Spleen (tissue), 7 donors: ENCODE data around the gene USE1.

Experiments used
- CTCF ChIP-seq, 11 experiments: fragments of 200-600 bp in 7 of 11; fragments of 450-650 bp in 4 of 11; sonication (generic) in 4 of 11; IDR thresholded peaks in 8 of 11; conservative IDR thresholded peaks in 3 of 11; 1 replicate in 7 of 11; 2 replicates in 4 of 11; pipeline versions ENCODE4 v1.4.0 to v1.8.0; 2016 to 2021; ENCODE audit warnings: antibody characterized with exemption in 11 of 11, inconsistent platforms in 4 of 11, mild to moderate bottlenecking in 1 of 11
- POLR2A ChIP-seq, 3 donors: fragments of 450-650 bp; IDR thresholded peaks; one replicate each; pipeline ENCODE4 v1.5.1; 2017; ENCODE audit warnings: antibody characterized with exemption in 3 of 3, mild to moderate bottlenecking in 1 of 3
- POLR2AphosphoS5 ChIP-seq, 3 donors: sonication (generic); formaldehyde crosslinking; IDR thresholded peaks; one replicate each; pipeline ENCODE4 v1.5.1; 2017; ENCODE audit warnings: antibody characterized with exemption in 3 of 3
- donor health status: DM: no; HTN: no; CAD: no; lungs with moderate emphysema.
- donor health status: DM: no; HTN: no; CAD: no.
- donor health status: DM: no; HTN: no; CAD: no.

DNA sequence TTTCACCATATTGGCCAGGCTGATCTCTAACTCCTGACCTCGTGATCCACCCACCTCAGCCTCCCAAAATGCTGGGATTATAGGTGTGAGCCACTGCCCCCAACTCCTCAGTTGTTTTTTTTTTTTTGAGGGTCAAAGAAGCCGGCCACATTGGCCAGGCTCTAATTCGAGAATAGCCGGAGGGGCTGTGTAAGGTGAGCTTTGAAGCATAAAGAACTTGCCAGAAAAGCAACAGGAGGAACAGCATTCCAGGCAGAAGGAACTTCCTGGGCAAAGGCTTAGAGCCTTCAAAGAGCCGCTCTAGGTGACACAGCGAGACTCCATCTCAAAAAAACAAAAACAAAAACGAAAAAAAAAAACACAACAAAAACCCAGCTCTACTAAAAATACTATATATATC is 50.9 kb downstream of the USE1 start:
- TF ChIP-seq CTCF (IDR thresholded peaks at IDR 0.05 in 8 of 11, conservative IDR thresholded peaks at IDR 0.05 in 3 of 11) (no peak), POLR2A (IDR thresholded peaks at IDR 0.05) (no peak), POLR2AphosphoS5 (IDR thresholded peaks at IDR 0.05) (no peak)
